C4-2B (cell line): ENCODE measurements around the gene SSRP1.
A peak's percentile ranks its signal among the peaks of the same experiment; 100 is the strongest.

Experiments
- H3K27ac ChIP-seq: fragments of 450-650 bp; 2 replicates; pipeline ENCODE4 v1.5.1; 2017
- ZFX ChIP-seq: fragments of 450-650 bp; IDR thresholded peaks from 2 replicates; pipeline ENCODE4 v1.6.1; 2017
- TF ChIP-seq, protein P1 (sequence below): fragments of 450-650 bp; conservative IDR thresholded peaks from 2 replicates; pipeline ENCODE4 v1.5.1; 2017; ENCODE audit warnings: mild to moderate bottlenecking

Gene SSRP1

GRCh38 chr11:57335343-57336110 lies at the start of gene SSRP1:
Gene SSRP1 (minus strand): TSS chr11:57335892. CDS start chr11:57335121, 771 bp downstream.
- H3K27ac ChIP-seq = peak within 1 kb of the TSS; percentile 95

GRCh38 chr11:57380975-57381374 lies 45.3 kb upstream of the SSRP1 start, which contains the start of gene PRG3:
Gene PRG3 (minus strand): TSS chr11:57381150. CDS start chr11:57380708, 442 bp downstream.
- TF ChIP-seq, protein P1, sequence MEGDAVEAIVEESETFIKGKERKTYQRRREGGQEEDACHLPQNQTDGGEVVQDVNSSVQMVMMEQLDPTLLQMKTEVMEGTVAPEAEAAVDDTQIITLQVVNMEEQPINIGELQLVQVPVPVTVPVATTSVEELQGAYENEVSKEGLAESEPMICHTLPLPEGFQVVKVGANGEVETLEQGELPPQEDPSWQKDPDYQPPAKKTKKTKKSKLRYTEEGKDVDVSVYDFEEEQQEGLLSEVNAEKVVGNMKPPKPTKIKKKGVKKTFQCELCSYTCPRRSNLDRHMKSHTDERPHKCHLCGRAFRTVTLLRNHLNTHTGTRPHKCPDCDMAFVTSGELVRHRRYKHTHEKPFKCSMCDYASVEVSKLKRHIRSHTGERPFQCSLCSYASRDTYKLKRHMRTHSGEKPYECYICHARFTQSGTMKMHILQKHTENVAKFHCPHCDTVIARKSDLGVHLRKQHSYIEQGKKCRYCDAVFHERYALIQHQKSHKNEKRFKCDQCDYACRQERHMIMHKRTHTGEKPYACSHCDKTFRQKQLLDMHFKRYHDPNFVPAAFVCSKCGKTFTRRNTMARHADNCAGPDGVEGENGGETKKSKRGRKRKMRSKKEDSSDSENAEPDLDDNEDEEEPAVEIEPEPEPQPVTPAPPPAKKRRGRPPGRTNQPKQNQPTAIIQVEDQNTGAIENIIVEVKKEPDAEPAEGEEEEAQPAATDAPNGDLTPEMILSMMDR = no peak
- TF ChIP-seq ZFX = no peak
- no peak within 1 kb of the TSS for H3K27ac ChIP-seq

More at GRCh38 chr11:57335343-57336110, at the start of gene SSRP1:
- TF ChIP-seq, protein P1 = no peak
- TF ChIP-seq ZFX = peak; percentile 55

- TF ChIP-seq ZFX = no peak
- TF ChIP-seq, protein P1 = no peak
- H3K27ac ChIP-seq = no peak overlapping the region
Observed at GRCh38 chr11:57379732-57380131, 44.0 kb upstream of the SSRP1 start.

DNA sequence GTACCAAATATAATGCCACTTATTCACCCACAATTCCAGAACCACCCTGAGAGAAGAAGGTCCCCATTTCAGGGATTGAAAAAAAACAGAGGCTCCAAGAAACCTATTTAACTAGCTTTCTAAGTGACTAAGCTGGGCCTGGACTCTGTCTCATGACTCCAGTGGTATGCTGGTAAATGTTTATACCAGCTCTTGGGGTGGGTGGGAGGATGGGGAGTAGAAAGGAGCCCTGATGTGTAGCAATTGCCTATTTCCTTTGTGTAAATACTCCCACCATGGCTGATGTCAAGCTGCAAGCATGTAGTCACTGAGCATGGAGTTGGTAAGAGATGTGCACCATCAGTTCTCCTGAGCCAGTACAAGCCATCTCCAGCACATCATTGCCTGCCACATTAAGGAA lies 42.5 kb upstream of the SSRP1 start:
- H3K27ac ChIP-seq = no peak overlapping the region
- TF ChIP-seq, protein P1 = no peak
- TF ChIP-seq ZFX = no peak

DNA sequence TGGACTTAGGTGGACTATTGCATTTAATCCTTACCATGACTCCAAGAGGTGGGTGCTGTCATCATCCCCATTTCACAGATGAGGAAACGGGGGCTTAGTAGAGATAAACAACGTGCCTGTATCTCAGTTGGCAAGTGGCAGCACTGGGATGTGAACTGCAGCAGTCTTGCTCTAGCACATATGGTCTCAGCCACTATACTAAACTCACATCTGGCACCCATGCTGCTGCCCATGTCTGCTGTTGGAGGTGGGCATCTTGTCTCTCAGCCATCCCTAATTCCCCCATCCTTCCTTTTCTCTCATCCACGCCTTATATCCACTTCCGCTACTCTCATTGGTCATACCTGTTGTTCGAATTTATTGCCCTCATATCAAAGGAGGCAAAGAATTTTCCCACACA lies 41.4 kb upstream of the SSRP1 start:
- no peak overlapping the region for H3K27ac ChIP-seq
- TF ChIP-seq, protein P1 = no peak
- TF ChIP-seq ZFX = no peak

GRCh38 chr11:57376095-57377090 lies 40.7 kb upstream of the SSRP1 start:
- no peak for TF ChIP-seq ZFX
- TF ChIP-seq, protein P1 = no peak
- no peak overlapping the region for H3K27ac ChIP-seq

GRCh38 chr11:57375490-57375889 lies 39.8 kb upstream of the SSRP1 start:
- TF ChIP-seq, protein P1 = no peak
- TF ChIP-seq ZFX = no peak
- no peak overlapping the region for H3K27ac ChIP-seq
